ENCODE results near the gene PRMT3. TPM values are rescaled to one million over a fixed set of nuclear protein-coding genes. Genes with fewer than 3 reads are reported as not detected.
"Not testable (repeated sequence)": the region's sequence is repeated elsewhere in the genome, so short reads cannot be mapped to it uniquely, and the experiment has no call there.

Gene PRMT3
- total RNA-seq, 1 experiment from 2014 or later = 49.0 TPM

DNA sequence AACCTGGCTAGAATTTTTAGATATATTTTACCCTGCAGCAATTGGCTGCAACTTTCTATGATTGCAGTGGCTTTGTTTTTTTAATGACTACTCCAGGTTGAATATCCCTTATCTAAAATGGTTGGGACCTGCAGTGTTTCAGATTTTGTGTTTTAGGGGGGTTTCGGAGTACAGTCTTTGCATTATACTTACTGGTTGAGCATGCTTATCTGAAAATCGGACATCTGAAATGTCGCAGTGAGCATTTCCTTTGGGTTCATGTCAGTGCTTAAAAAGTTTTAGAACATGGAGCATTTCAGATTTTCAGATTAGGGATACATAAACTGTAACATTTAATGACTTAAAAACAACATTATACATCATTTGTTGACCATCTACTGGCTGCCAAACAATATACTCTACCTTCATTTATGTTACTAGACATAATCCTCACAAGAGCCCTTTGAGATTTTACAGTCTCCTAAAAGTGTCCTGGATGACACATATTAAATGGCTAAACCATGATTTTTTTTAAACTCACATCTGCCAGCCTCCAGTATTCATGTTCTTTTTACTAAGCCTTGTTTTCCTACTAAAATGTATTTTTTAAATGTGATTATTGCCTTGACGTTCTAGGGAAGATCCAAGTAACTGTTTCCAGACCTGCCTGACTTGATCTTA lies 66.3 kb downstream of the PRMT3 start:
- no peak for DNase-seq (ENCODE audit: extremely low read depth, low read depth)

DNA sequence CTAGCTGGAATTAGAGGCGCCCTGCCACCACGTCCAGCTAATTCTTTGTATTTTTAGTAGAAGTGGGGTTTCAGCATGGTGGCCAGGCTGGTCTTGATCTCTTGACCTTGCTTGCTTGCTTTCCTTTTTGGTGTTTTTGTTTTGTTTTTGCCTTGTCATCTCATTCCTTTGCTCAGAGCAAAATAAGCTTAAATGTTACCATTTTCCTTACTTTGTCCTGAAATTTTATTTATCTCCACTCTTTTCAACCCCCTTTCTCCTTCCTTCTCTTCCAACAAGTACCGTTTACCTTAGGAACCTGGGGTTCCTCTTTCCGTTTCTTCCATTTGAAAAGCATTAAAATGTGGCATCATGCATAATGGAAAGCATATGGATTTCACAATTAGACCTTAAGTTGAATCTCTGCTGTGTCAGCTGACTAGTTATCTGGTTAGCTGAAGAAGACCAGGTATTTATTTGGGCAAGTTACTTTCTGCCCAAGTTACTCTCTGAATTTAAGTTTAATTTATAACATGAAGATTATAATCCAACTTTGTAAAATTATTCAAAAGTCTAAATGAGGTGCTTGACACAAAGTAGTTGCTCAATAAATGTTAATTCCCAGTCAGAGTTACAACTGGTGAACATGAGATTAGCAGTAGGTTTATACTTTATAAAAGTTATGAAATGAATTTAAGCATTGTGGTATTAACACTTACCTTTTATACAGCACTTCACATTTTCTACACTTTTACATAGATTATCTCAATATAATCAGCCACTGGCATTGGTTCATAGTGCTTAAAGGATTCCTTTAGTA lies 69.7 kb downstream of the PRMT3 start:
- no peak for DNase-seq (ENCODE audit: extremely low read depth, low read depth)

DNA sequence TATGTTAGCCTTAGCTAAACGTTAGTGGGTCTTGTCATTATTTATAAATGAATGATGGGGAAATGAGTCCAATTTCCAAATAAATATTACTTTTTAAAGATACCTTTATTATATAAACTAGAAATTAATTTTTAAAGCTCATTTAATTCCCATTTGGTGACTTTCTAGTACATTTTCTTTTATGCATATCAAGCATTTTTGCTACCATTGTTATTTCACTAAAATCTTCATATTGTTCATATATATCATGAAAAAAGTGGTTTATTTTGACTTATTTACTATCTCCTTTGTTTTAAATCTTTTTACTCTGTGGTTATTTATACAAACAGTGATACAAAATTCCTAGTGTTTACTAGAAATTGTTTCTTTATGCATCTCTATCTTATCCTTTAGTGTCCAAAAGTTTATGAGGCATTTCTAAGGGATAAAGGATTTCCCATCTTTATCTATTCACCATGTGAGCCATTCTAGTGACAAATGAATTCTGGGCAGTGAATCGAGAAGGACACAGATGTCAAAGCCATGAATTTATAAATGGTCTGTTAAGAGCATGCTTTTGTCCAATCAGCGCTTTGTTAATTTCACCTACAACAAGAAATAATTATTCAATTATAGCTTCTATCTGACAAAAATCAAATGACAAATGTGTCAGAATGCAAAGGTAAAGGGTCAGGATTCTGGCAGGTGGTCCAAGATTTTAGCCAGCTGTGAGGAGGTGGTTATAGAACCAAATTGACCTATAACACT lies 70.6 kb downstream of the PRMT3 start:
- DNase-seq (ENCODE audit: extremely low read depth, low read depth) = no peak

DNA sequence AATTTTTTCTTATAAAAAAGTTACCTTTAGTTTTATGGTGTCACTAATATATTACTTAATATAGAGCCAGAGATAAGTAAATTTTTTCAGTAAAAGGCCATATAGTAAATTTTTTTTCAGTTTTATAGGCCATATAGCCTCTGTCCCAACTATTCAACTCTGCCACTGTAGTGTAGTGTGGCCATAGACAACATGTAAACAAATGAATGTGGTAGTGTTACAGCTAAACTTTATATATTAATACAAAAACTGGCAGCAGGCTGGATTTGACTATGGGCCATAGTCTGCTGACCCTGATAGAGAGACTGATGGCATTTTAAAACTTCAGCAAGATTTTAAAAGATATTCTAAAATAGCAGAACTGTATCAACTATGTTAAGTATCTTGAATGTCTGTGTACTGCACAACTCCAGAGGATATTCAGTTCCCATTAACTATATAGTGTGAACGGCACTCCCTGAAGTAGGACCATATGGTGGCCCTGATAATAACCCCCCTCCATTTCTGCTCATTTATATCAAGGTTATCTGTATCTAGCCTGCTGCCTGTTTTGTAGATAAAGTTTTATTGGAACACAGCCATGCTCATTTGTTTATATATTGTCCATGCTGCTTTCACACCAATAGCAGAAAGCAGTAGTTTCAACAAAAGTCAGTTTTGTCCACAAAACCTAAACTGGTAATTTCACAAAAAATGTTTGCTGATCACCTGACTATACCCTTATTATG lies 71.6 kb downstream of the PRMT3 start:
- DNase-seq (ENCODE audit: extremely low read depth, low read depth) = no peak

DNA sequence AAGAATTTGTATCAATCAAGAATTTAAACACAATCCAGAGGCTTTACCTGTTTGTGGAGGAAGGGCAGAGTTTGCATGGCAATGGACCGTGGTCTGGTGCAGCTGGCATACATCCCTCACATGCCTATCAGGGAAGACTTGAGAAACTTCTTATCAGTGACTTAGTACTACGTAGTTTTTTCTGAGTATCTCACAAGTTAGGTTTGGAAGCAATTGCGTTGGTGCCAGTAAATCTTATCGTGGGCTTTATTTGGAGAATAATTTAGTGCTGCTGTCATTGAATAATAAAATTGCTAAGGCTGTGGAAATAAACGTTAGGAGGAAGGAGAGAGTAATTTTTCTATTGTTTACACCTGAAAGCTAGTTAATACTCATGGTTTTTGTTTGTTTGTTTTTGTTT lies 72.3 kb downstream of the PRMT3 start:
- no peak for DNase-seq (ENCODE audit: extremely low read depth, low read depth)

DNA sequence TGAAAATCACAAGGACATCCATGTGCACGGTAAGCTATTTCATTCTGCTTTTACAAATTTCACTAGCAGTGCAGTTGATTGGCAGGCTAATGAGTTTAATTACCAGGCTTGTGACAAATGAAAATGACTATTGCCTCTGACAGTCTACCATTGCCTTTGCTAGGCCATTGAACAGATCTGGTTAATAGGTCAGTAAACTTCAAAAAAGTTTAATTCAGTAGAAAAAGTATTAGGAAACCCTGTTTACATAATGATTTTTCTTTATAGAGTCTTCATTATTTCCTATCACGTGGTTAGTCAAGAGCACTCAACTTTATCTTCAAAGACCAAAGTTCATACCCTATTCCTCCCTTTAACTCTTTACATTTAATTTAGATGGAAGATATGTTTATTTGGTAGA lies 77.0 kb downstream of the PRMT3 start:
- no peak for DNase-seq (ENCODE audit: extremely low read depth, low read depth)

DNA sequence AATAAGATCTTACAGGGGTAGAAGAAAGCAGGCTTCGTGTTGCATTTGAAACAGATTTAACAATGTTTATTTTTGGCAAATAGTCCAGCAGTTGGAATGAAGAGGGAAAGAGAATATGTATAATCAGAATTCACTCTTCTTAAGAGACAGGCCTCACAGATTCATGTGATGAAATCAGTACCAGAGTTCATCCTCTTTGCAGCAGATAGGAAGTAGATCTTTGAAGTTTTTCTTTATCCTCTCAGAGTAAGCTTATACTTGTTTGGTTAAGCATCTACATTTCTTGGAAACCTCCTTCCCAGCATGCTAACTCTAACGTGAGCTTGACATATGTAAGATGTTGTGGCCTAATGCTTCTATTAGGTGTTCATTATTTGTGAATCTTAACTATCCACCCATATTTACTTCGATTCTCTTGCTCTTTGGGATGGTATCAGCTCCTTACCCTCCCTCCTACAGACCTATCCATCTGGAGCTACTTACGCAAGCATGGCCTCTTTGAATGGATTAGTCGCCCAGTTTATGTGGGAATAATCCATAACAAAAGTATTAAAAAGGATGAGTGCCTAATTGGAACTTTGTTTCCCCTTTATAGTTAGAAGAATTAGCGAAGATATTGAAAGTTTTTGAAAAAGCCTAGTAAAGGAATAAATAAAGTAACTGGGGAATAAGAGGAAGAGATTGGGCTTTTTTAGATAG lies 80.1 kb downstream of the PRMT3 start:
- DNase-seq (ENCODE audit: extremely low read depth, low read depth) = no peak

DNA sequence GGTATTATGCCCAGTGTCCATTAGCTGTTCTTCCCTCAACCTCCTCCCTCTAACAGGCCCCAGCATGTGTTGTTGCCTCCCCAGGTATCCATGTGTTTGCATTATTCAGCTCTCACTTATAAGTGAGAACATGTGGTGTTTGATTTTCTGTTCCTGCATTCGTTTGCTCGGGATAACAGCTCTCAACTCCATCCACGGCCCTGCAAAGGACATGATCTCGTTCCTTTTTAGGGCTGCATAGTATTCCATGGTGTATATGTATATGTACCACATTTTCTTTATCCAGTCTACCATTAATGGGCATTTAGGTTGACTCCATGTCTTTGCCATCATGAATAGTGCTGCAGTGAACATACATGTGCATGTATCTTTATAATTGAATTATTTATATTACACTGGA lies 82.8 kb downstream of the PRMT3 start:
- DNase-seq (ENCODE audit: extremely low read depth, low read depth) = no peak

DNA sequence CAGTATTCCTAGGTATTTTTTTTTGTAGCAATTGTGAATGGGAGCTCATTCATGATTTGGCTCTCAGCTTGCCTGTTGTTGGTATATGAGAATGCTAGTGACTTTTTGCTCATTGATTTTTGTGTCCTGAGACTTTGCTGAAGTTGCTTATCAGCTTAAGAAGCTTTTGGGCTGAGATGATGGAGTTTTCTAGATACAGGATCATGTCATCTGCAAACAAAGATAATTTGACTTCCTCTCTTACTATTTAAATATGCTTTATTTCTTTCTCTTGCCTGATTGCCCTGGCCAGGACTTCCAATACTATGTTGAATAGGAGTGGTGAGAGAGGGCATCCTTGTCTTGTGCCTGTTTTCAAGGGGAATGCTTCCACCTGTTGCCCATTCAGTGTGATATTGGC lies 84.4 kb downstream of the PRMT3 start:
- DNase-seq (ENCODE audit: extremely low read depth, low read depth) = not testable (repeated sequence)

DNA sequence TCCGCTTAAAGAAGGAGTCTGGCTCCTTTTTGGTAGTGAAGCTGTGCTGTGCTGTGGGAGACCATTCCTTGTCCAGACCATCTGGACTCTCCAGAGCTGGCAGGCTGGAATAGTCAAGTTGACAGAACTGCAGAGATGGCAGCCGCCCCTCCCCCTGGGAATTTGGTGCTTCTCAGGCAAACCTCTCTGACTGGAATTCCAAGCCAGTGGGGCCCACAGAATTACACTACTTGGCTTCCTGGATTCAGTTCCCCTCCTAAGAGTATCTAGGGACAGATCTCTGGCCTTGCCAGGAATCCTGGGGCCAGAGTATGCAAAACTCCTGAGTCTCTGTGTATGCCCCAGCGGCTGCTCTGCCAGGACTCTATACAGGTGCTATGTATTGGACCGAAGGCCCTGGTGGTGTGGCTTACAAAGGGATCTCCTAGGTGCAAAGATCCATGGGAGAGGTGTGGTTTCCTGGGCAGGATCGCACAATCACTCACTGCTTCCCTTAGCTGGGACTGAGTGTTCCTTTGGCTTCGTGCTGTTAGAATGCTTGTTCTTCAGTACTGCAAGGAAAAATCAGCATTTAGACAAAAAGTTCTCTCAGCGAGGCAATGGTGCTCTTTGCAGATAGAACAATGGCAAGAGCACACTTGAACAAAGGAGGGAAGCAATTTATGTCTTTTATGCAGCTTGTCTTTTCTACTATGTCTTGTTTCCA lies 86.8 kb downstream of the PRMT3 start:
- DNase-seq (ENCODE audit: extremely low read depth, low read depth) = no peak

DNA sequence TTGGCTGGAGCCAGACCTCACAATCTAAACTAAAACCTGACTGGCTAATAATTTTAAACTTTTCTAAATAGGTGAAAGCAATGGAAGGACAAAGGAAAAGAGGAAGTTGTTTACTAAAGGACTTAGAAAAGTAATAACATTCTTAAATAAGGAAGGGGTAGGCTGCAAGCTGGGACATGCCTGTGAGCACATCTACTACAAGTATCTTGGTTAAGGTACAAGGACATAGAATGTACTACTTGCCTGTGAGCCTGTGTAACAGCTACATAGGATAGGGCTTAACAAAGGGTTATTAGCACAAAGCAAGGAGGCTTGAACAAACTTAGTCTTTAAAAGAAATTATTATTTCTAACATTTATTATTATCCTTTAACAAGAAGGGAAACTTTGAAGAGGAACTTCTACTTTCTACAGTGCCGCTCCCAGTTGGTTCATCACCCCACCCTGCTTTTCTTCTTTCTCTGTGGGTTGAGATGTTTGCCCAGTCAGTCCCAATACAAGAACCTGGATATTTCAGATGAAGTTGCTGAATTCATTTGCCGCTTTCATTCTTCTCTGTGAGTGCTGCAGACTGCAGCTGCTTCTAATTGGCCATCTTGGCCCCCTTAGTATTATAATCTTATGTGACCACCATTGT lies 87.5 kb downstream of the PRMT3 start:
- DNase-seq (ENCODE audit: extremely low read depth, low read depth) = no peak

DNA sequence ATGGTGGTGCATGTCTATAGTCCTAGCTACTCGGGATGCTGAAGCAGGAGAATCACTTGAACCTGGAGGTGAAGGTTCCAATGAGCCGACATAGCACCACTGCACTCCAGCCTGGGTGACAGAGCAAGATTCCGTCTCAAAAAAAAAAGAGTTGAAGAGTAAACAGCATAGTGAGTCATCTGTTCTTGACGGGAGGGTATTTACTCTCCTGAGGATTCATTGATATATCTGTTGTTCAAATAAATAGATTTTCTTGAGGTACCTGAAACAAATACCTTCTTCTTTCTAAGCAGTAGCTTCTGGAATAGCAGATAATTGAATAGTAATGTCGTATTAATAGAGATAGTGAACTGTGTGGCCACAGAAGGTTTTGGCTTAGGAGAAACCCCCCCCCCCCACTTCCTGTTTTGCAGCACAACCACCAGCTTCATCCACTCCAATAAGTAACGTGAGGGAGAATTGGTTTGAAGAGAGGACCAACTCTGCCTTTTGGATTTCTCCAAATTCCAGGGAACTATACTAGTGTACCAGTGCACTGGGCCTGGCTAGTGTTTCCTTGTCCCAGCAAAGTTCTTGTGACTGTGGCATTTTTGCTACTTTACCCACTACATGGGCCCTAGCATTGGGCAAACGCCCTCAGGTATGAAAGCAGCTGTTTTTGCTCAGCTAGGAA lies 90.0 kb downstream of the PRMT3 start:
- DNase-seq (ENCODE audit: extremely low read depth, low read depth) = no peak

DNA sequence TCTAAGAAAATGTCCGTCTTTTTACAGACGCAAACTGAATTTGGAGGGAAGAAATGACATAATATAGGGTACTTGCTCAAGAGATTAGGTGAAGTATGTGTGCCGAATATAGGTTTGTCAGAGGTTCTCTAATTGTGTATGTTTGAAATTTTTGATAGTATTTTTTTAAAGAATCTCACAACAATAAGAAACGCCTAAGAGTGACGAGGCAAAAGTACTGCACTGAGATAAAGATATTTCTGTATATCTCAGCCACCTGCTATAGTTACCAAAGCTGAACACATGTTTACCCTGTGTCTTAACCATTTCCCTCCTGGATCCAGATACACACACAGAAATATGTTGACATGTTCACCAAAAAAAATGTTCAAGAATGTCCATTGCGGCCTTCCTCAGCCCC lies 92.0 kb downstream of the PRMT3 start:
- no peak for DNase-seq (ENCODE audit: extremely low read depth, low read depth)

DNA sequence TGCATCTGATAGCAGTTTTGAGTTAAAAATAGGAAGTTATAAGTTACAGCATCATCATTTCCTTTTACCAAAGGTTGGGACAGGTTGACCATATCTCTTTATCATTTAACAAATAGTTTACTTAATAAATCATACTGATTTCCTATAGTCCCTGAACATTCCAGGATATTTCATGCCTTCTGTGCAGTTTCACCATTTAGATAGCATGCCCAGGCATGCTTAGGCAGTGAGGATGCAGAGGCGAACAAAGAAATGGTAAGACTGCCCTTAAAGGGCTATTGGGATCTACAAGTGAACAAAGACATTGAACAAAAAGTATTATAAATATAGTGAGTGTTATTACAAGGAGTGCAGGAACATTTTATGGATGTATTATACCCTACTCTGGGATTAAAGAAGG lies 96.4 kb downstream of the PRMT3 start:
- DNase-seq (ENCODE audit: extremely low read depth, low read depth) = no peak

DNA sequence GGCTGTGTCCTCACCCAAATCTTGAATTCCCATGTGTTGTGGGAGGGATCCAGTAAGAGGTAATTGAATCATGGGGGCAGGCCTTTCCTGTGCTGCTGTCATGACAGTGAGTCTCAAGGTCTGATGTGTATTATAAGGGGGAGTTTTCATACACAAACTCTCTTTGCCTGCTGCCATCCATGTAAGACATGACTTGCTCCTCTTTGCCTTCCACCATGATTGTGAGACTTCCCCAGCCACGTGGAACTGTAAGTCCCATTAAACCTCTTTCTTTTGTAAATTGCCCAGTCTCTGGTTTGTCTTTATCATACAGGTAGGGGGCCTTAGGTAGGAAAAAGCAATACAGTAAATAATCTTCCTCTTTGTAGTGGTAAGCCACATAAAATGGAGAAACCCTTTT lies 96.9 kb downstream of the PRMT3 start:
- DNase-seq (ENCODE audit: extremely low read depth, low read depth) = not testable (repeated sequence)

DNA sequence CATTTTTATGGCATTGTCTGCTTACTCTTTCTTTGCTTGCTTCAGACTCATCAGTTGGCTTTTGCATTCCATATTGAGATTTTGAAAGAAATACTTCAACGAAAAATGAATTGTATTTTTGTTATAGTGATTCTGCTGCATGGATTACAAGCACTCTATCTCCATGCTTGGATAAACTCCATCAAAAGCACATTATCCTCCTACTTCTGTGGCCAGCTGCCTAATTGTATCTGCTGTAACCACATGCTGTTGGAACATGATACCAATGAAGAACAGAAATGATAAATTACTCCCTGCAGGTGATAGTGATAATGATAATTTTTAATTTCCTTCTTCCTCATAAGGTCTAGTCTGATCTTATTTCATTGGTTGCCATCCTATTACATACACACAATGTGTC lies 100.8 kb downstream of the PRMT3 start:
- DNase-seq (ENCODE audit: extremely low read depth, low read depth) = no peak

DNA sequence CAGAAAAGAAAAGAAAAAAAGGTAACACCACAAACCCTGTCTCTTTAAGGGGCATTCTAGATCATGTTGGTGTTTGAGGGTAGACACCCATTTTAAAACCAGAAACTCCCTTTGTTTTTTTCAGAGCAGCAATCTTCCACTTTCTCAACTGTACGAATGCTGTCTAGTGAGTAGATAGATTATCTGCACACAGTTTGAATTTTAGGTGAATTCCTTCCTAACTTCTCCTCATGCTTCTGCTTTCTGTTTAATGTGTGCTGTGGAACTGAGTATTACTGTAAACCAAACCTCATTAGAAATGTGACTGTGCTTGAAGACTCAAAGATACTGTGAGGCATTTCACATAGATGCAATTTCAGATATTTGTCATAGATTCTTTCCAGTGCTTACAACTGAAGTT lies 102.4 kb downstream of the PRMT3 start:
- DNase-seq (ENCODE audit: extremely low read depth, low read depth) = no peak

DNA sequence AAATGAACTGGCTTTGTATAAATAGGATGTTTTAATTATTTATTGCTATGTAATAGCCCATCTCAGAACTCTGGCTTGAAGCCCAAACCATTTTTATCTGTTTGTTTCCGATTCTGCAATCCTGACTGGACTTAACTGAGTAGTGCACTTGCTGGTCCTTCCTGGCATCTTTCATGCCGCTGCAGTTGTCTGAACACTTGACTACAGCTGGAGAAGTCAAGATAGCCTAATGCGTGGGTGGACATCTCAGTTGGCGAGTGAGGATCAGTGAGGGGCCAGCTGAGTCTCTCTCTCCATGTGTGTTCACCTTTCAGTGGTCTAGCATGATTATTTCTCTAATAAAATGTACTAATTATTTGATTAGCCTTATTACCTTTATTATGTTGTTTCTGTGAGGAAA lies 105.8 kb downstream of the PRMT3 start:
- no peak for DNase-seq (ENCODE audit: extremely low read depth, low read depth)

Measured in NCI-H460 (cell line).